GM18519 (cell line): ENCODE measurements around the gene GRIN2C.

Experiments
- ATAC-seq: cut with Tn5 transposase; IDR thresholded peaks from one replicate; pipeline ENCODE4 v1.9.1; 2021; ENCODE audit warnings: mild to moderate bottlenecking, moderate library complexity; ENCODE audit not compliant: unreplicated experiment, low FRiP score

The GRIN2C gene

DNA sequence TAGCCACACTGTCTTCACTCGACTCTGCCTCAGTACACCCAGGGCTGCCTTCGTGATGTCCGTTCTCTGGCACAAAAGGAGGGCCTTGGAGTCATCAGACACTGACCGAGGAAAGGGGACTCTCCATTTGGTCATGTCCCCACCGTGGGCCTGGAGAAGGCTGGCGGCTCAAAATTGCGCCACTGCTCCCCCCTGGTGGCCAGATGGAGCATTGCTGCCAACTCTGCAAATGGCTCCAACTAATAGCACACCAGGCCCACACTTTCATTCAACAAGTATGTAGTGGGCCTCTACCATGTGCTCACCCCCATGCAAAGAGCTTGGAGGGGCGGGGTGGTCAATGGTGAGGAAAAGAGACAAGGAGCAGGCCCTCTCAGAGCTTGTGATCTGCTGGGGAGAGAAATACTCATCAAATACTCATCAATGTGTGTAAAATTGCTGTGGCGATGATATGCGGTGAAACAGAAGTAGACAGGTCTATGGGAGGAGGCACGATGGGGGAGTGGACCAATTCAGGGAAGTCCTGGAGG lies 5.2 kb upstream of the GRIN2C start:
- no peak for ATAC-seq

DNA sequence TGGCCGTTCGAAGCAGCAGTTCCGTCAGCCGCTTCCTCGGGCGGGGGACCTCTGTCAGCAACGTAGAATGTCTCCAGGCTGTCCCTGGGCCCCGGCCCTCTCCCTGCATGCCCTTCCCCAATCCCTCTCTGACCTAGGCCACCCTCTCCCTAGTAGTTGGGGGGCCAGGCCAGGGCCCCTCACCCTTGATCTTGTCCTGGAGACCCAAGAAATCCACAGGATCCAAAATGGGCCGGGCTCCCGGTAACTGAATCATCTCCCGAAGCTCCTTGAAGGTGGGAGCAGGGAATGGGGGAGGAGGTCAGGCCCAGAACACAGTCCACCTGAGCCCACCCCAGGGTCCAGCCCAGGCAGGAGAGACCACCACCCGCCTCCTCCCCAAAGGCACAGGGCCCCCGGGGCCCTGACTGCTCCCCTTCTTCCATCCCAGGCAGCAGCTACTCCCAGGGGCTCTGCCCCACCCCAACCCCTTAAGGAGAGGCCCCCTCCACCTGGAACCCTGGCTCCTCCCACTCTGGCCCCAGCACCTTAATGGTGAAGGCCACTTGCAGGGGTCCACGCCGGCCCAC lies 4.7 kb upstream of the GRIN2C start:
- no peak for ATAC-seq

DNA sequence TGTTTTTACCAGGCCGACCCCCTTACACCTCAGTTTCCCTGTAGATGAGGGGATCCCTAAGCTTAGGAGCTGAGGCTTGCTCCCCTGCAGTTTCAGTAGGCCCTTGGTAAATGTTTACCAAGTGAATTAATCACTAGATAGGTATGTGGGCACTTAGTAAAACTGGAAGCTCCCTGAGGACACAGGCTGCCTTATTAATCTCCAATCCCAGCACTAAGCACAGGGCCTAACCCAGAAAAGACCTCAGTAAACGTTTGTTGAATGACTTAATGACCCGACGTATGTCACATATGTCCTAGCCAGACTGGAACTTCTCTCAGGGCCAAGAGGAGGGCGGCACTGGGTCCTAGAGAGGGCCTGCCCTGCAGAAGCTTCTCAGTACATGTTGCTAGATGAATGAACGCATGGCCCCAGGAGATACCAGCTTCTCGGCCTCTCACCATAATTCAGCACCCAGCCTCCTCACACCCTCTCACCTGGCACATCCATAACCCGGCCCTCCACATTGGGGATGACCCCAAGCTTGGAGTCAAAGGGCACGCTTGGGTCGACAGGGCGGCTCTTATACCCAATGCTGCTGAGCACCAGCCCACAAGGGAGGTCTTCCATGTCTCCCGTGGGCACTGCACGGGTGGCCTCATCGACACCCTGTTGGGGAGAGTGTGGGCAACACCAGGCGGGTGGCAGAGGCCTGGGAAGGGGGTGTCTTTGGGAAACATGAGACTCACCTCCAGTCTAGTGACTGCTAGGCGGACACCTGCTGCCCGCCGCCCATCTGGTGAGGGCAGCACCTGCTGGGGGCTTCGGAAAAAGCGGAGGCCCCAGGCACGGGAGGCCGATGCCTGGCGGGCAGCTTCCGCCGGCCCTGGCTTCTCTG lies 4.0 kb upstream of the GRIN2C start:
- no peak for ATAC-seq

DNA sequence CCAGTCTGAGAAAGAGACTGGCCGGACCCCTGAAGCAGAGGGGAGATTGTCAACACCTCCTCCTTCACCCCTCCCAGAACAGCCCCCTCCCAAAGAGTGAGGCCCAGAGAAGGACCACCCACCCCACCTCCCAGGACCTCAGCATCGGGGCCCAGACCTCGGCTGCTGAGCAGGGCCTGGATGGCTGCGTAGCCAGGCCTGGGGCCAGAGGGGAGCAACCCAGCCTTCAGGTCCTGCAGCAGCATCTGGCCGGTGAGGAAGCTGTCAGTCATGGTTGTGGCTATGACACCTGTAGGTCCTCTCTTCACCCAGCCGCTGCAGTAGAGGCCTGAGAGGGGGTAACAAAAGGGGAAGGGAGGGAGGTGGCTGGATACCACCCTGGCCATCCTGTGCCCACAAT lies 3.2 kb upstream of the GRIN2C start:
- ATAC-seq: no peak

DNA sequence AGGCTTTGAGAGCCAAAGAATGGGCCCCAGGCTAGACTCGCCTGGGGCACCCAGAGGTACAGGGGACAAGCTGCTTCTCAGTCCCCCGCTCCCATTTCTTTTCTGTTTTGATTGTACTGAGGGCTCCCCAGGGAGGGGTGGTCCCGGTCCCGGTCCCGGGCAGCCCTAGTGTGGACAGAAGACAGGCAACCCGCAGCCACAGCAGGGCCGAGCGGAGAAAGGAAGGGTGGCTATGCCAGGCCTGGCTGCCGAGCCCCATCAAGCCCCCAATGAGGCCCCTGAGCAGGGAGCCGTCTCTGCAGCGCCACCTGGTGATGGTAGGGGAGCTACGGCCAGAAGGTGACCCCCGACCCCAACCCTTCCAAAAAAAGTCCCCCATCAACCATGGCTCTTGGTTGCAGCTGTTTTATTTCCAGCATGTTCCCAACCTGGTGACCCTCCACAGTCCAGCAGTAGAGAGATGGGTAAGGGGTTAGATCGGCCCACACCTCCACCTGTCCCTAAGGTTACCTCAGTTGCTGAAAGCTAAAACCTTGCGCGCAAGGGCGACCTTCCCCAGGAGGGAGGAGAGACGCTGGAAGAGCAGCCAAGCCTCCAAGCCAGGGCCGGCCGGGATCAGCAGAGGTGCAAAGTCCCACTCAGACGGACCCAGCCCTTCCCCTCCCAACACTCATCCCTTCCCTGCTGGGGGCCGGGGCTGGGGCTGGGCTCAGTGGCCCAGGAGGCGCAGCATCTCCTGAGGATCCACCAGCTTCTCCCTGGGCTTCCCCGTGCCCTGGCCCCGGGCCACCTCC lies 2.6 kb upstream of the GRIN2C start:
- ATAC-seq: no peak

DNA sequence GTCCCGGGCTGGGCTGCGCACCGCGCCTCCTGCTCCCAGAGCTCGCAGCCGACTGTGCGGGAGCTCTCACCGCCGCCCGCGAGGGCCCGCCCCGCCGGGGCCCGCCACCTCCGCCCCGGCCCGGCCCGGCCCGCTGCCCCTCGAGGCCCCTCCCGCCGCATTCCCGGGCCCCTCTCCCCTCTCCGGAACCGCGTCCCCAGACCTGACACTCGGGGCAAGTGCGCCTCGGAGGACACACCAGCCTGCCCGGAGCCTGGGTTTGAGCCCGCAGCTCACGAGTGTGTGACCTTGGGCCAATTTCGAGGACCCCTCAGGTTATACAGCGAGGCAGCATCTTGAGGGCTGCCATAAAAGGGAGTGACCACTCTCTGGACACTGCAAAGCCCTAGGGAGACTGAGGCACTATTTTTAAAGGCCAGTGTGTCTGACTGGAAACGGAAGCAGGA lies 2.0 kb upstream of the GRIN2C start:
- no peak for ATAC-seq

DNA sequence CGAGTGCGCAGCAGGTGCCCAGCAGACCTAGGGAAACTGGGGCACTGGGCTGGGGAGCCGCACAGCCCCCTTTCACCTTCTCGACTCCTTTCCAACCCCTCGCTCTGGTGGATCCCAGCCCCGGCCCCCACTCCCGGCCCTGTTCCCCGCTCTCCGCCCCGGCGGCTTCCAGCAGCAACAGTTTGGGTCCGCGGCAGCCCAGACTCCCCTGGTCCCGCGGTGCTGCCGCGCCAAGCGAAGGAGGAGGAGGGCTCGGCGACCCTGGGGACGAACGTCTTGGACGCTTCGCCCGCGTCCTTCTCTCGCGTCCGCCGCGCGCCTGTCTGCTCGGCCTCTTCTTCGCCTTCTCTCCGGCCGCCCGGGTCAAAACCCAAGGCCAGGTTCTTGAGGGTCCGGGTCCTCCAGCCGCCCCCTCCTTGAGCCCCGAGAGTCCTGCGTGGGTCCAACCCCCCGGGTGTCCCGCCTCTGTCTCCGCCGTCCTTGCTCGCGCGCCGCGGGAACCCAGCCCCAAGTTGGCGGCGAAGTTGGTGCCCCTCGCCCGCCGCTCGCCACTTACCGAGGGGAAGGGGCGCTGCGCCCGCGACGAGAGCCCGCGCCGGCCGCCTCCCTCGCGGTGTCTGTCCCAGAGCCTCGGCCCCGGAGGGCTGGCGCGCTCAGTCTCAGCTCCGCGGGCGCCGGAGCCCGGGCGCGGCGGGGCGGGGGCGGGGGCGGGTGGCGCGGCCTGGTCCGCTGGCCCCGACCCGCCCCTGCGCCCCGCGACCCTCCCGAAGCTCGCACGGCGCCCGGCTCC lies 1.4 kb upstream of the GRIN2C start:
- no peak for ATAC-seq

DNA sequence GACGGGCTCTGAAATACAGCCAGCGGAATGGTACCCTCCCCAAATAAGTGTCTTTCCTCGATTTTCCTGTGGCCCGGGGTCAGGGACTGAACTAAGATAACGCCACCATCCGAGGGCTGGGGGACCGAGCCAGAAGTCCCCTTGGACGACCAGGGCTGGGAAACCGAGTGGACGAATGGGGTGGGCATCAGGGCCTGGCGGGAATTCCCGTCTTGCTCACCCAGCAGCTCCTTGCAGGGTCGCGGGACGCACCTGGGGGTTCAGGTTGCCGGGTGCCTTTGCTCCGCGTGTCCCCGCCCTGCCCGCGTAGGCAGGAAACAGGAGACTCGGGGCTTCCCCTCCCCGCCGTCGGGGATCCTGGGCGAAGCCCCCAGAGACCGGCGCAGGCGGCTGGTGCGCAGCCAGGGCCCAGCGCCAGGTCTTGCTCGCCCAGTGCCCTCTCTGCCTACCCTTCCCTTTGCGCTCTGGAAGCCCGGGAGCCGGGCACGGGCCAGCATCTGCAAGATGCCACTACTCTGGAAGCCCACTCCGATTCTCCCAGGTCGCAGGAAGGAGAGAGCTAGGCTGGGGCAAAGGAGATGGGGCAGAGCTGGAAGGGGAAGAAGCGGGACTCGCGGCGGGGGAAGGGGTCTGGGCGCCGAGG lies 665 bp upstream of the GRIN2C start:
- ATAC-seq: no peak

DNA sequence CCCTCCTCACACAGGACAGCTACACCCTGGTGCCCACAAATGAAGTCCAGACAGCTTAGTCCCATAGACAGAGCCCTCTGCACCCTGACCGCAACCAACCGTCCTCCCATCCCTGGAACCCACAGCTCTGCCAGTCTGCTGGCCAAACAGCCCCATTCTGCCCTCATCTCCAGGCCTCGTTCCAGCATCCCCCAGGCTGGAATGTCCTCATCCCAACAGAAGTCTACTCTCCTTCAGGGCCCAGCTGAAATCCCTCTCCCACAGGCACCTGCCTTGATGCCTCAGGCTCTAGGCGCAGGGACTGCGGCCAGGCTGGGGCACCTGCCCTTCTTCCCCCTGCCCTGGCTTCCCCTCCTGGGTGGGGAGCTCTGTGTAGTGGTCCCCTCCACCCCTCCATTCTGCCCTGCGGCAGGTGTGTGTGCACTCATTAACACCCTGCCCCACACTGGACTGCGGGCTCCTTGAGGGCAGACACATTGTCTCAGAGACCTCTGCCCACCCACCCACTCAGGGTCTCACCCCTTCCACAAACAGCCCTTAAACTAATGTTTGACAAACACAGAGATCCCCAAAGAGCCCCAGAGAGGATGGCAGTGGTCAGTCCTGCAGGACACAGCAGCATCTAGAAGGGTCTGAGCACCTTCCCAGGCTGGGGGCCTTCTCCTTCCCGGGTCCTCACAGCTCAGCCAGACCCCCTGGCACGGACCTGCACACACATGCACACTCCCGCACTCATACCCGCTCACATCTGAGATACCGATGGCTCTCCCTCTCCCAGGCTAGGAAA lies 820 bp downstream of the GRIN2C start:
- ATAC-seq: no peak

DNA sequence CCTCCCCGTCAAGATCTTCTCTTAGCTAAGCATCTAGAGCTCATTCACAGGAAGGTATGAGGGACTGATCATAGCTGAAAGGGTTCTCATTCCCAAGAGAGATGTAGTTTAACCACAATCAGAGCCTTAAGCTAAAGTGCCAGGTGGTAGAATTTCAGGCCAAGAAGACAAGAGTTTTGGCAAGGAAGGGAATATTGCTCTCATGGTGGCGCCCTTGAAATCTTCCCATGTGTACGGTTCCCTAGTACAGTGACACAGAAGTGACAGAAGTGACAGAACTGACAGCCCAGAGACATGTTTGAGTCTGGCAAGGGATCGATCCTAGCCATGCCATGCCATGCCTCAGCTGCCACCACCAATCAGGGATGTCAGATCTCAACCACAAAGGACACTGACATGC lies 2.5 kb downstream of the GRIN2C start:
- ATAC-seq: no peak

DNA sequence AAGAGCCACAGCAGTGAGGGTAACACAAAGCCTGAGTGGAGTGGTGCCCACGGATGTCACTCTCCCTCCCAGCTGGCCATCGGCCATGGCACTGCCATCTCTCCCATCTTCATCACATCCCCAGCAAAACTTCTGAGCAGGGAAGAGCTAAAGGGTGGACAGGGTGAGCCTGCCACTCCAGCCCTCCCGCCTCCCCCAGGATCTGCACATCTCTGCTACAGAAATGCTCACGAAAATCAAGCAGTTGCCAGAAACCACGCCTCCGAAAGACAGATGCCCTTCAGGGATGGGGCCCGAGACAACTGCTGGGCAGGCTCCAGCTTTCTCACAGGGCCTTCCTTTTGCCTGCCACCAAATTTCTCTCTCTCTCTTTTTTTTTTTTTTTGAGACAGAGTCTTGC lies 3.6 kb downstream of the GRIN2C start:
- ATAC-seq: no peak

DNA sequence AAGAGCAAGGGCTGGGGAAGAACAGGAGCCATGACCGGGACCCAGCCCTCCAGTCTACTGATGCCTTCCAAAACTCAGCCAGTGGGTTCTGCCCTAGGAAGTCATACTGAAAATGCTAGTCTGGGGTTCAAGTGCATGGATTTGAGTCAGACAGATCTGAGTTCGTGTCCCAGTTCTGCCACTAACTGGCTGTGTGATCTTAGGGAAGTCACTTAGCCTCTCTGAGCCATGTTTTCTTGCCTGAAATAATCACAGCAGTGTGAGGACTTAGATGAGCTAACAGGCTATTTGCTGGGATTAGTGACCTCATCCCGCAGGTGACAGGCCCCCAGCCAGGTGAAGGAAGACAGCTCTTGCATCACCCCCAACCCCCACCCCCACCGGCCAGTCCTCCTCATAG lies 4.4 kb downstream of the GRIN2C start:
- no peak for ATAC-seq

DNA sequence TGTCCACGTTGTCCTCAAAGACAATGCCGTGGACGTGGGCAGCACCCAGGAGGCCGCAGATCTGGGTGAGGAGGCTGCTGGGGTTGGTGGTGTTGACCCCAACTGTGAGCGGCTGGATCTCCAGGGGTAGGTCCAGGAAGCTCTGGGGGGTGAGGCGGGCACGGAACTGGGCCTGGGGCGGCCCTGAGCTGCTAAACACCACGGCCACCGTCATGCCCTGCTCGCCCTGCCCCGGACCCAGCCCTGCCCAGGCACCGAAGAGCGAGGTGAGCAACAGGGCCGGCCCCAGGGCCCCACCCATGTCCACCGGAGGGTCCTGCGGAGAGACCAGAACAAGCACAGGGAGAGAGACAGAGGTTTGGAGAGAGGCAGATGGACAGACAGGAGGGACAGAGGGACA lies 4.9 kb downstream of the GRIN2C start:
- no peak for ATAC-seq

DNA sequence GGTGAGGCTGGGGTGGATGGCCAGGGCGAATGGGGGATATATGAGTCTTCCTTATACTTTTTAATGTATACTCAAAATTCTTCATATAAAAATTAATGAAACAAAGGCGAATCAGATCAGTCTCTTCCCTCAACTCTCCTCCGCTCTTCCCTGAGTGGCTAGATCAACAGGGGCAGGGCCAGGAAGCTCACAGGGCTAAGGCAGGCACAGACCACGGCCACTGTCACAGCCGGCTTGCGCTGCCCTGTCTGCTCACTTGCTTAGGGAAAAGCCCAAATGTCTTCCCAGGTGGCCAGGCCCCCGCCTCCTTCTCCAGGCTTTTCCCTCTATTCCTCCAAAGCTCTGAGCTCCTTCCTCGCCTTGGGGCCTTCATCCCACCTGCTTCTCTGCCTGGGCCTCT lies 6.0 kb downstream of the GRIN2C start:
- no peak for ATAC-seq

DNA sequence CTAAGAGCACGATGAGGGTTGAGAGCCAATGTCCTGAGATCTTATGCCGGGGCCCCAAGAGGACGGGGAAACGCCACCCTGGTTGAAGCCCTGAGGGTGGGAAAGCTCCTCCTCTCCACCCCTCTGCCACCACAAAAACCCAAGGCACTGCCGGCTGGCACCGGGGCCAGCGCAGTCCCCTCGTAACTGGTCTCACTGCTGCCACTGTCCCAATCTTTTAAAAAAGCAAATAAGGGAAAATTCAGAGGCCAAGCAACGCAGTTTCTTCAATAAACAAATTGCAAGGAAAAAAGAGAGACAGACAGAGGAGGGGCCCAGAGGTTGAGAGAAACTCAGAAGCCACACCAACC lies 6.7 kb downstream of the GRIN2C start:
- ATAC-seq: no peak

DNA sequence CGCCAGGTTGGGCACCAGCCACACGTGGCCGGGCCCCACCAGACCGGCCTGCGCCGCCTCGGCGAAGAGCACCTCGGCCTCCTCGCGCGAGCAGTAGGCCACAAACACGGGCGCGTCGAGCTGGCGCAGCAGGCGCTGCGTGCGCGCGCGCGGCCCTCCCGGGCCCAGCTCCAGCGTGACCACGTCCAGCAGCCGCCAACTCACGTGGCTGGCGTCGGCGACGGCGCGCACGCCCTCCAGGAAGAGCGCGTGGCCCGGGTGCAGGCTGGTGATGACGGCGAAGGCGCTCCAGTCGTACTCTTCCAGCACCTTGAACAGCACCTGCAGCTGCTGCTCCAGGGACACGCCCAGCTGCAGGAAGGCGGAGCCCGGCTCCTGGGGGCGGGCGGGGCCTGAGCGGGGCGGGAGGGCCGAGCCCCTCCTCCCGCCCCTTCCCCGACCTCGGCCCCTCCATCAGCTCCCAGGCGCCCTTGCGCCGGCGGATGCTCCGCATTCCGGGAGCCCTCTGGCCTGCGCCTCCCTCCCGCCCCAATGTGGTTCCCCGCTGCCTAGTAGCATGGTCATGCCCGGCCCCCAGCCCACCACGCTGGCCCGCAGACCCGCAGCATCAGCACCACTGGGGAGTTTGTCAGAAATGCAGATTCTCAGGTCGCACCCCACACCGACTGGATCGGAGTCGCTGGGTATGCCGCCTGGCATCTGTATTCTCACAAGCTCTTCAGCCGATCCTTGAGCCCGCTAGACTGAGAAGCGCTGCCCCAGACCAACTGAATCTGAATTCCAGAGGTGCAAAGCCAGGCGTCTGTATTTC lies 7.2 kb downstream of the GRIN2C start:
- no peak for ATAC-seq

DNA sequence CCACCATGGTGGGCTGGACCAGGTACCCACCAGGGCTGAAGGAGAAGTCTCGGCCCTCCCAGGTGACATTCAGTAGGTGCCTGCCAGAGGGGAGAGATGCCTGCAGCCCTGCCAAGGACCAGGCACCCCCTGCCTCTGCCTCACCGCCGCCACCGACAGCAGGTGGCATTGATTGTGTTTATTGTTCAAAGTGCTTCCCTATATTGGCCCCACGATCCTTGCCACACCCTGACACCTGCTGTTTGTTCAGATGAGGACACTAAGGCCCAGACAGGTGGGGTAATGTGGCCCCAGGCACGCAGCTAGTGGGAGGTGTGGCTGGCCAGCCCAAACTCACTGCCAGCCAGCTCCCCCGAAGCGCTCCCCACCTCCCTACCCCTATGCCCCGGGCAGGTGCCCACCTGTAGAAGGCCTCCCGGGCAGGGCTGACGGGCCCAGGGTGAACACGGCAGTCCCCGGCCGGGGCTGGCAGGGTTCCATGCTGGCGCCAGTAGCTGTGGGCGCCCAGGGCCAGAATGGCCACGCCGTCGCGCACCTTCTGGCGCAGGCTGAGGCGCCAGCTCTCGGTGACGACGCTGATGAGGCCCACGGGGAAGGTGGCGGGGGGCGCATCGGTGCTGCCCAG lies 8.0 kb downstream of the GRIN2C start:
- ATAC-seq: no peak

DNA sequence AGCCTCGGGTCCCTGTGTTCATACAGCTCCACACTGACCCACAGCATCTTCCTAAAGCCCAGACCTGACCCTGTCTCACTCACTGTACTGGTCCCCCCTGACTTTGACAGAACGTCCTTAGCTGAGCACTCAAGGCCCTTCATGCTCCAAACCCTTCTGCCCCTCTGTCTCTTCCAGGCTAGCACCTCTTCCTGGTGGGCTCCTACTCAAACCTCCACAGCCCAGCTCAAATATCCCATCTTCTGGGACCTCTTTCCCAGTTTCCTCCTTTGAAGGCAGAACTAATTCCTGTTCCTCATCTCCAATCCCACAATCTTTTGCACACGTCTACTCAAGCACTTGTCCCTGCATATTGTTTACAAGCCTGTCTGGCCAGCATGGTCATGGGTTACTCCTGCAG lies 8.8 kb downstream of the GRIN2C start:
- ATAC-seq: no peak
